ENCODE data around the gene ADGRA3.

ADGRA3 gene

DNA sequence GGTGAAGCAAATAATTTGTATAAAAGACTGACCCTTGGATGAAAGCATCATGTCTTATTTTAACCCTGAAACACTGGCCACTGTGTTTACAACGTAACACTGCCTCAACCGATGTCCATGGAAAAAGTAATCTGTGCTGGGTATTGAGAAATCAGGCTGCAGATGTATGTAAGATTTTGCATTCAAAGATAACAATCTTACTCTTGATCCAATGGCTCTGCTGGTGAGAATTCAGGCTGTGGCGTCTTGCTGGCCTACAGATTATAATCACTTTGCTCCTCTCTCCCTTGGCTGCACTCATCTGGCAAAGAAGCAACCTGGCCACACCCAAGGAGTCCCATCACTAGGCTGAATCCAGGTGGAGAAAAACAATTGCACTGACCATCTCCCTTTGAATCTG is 7.5 kb downstream of the ADGRA3 start:
- DNase-seq = no peak
- Histone ChIP-seq H3K4me3 (ENCODE audit: low read depth, low read length) (no peak overlapping the region), H3K27ac (no peak overlapping the region), H3K9me3 (ENCODE audit: severe bottlenecking) (no peaks in the 10 kb centered on the region), H3K36me3 (peaks cover 13% of the 10 kb centered on the region), H3K27me3 (ENCODE audit: insufficient read depth, low read depth, severe bottlenecking) (no peaks in the 10 kb centered on the region)
- TF ChIP-seq, protein P1, sequence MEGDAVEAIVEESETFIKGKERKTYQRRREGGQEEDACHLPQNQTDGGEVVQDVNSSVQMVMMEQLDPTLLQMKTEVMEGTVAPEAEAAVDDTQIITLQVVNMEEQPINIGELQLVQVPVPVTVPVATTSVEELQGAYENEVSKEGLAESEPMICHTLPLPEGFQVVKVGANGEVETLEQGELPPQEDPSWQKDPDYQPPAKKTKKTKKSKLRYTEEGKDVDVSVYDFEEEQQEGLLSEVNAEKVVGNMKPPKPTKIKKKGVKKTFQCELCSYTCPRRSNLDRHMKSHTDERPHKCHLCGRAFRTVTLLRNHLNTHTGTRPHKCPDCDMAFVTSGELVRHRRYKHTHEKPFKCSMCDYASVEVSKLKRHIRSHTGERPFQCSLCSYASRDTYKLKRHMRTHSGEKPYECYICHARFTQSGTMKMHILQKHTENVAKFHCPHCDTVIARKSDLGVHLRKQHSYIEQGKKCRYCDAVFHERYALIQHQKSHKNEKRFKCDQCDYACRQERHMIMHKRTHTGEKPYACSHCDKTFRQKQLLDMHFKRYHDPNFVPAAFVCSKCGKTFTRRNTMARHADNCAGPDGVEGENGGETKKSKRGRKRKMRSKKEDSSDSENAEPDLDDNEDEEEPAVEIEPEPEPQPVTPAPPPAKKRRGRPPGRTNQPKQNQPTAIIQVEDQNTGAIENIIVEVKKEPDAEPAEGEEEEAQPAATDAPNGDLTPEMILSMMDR (IDR thresholded peaks at IDR 0.05; ENCODE audit: low read depth, low read length) = no peak

DNA sequence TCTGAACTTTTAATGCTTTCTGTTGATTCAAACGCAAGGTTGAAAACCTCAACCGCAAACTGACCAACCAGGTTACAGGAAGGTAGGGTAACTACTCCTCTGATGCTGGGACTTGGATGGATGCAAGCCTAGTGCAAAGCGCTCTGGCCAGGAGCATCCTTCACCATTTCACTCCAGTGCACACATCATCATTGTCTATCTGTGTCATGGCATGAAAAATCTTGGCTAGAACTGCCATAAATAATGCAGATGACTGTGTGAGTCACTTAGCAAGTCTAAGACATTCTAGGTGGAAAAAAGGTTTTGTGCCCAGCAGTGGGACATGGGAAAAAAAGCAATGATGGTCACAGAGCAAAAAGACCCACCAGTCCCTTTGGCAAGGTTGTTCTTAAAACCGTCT is 10.9 kb downstream of the ADGRA3 start:
- no peaks in the 10 kb centered on the region for H3K27me3 ChIP-seq (ENCODE audit: insufficient read depth, low read depth, severe bottlenecking)
- H3K27ac ChIP-seq = peak overlapping the region; percentile 46
- peaks cover 4% of the 10 kb centered on the region for H3K36me3 ChIP-seq
- H3K9me3 ChIP-seq (ENCODE audit: severe bottlenecking) = no peaks in the 10 kb centered on the region
- H3K4me3 ChIP-seq (ENCODE audit: low read depth, low read length) = no peak overlapping the region
- TF ChIP-seq, protein P1 (IDR thresholded peaks at IDR 0.05; ENCODE audit: low read depth, low read length) = no peak
- no peak for DNase-seq

DNA sequence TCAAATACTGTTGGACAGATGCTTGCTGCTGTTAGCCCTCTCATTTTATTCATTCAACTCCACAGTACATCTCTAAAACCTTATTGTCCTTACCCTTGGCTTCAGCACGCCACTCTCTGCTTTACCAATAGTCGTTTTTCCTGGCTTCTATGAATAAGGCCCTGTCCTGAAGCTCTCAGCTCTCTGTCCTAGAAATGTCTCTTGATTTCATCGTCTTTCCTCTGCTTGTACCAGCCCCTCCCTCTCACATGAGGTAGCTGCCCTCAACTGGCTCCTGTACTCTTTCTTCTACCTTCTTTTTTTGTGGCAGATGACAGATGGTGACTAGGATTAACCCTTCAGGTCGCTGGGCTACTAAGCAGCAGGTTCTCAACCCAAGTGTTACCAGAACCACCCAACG is 11.4 kb downstream of the ADGRA3 start:
- H3K9me3 ChIP-seq (ENCODE audit: severe bottlenecking) = no peaks in the 10 kb centered on the region
- peak overlapping the region; percentile 46 for H3K27ac ChIP-seq
- H3K4me3 ChIP-seq (ENCODE audit: low read depth, low read length) = no peak overlapping the region
- no peaks in the 10 kb centered on the region for H3K27me3 ChIP-seq (ENCODE audit: insufficient read depth, low read depth, severe bottlenecking)
- H3K36me3 ChIP-seq = peaks cover 4% of the 10 kb centered on the region
- DNase-seq = peak; percentile 61
- TF ChIP-seq, protein P1 (IDR thresholded peaks at IDR 0.05; ENCODE audit: low read depth, low read length) = no peak

DNA sequence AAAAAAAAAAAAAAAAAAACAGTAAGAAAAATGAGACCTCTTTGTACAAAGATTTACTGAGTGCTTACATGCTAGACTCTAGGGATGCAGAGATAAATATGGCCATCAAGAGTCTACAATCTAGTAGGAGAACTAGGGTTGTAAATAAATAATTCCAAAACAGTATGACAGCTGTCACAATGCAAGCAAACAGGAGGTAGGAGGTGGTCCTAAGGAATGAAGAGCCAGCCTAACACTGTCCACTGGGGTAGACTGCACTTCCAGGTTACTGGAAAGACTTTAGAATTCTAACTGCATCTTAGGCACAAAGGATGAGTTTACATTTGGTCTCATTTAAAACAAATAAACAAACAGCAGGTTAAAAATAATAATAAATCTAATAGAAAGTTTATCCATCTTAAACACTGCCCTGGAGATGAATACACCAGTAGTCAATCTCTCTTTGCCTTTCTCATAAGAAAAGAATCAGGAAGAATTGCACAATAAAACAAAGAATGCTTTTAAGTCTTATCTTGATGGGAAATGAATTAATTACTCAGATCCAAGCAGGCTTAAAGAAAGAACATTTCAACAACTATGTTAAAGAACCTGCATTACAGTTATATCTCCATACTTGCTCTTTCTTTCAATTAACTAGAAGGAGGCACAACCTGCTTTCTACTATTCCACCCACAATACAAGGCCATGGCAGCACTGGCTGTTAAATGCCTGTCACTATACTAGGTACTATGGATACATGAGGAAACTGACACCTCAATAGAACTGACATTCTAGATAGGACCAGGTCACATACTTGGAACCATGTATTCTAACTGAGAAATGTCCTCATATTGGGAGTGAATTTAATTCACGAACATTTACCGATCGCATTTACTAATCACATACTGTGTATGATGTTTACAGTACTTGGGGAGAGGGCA is 12.7 kb downstream of the ADGRA3 start:
- Histone ChIP-seq H3K27ac (no peak overlapping the region), H3K9me3 (ENCODE audit: severe bottlenecking) (no peaks in the 10 kb centered on the region), H3K27me3 (ENCODE audit: insufficient read depth, low read depth, severe bottlenecking) (no peaks in the 10 kb centered on the region), H3K36me3 (peaks cover 4% of the 10 kb centered on the region), H3K4me3 (ENCODE audit: low read depth, low read length) (no peak overlapping the region)
- DNase-seq = no peak
- TF ChIP-seq, protein P1 (IDR thresholded peaks at IDR 0.05; ENCODE audit: low read depth, low read length) = no peak

DNA sequence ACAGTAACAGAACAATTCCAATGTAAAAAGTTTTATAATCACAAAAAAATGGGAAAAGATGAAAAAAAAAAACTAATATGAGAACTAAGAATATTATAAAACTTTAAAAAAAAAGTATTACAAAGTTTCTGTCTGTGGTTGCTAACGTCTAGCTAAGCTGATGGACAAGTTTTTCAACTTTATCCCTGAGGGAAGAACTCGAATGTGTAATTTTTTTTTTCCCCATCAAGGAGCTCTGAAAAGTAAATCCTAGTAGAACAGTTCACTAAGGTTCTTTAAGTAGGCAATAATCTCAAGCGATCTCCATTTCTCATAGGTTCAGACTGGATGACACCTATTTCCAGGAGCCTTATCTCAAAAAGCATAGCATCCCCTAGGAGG is 14.2 kb downstream of the ADGRA3 start:
- TF ChIP-seq, protein P1 (IDR thresholded peaks at IDR 0.05; ENCODE audit: low read depth, low read length) = no peak
- H3K4me3 ChIP-seq (ENCODE audit: low read depth, low read length) = no peak overlapping the region
- no peaks in the 10 kb centered on the region for H3K27me3 ChIP-seq (ENCODE audit: insufficient read depth, low read depth, severe bottlenecking)
- no peaks in the 10 kb centered on the region for H3K9me3 ChIP-seq (ENCODE audit: severe bottlenecking)
- no peaks in the 10 kb centered on the region for H3K36me3 ChIP-seq
- DNase-seq = no peak
- peak overlapping the region; percentile 21; the same call in 1 of the 2 replicates for H3K27ac ChIP-seq
